NCI-H345 treated with DMSO at 0.1 percent for 48 hours (cell line): ENCODE data around the gene KCNMB2.
A peak's percentile ranks its signal among the peaks of the same experiment; 100 is the strongest.
"Not testable (repeated sequence)": the region's sequence is repeated elsewhere in the genome, so short reads cannot be mapped to it uniquely, and the experiment has no call there.

ENCODE experiments used
- DNase-seq: peaks from one replicate; lab custom pipeline; 2025; ENCODE audit not compliant: unreplicated experiment; lab: John Stamatoyannopoulos, UW

The KCNMB2 gene

GRCh38 chr3:178536211-178537079 is at the start of gene KCNMB2:
KCNMB2 (plus strand) TSS chr3:178536436.
- DNase-seq: peak; percentile 72

- no peak for DNase-seq
Observed at GRCh38 chr3:178486903-178487302, 49.3 kb upstream of the KCNMB2 start.

- DNase-seq: no peak
Observed at GRCh38 chr3:178487752-178488151, 48.5 kb upstream of the KCNMB2 start.

- no peak for DNase-seq
Observed at GRCh38 chr3:178491751-178492150, 44.5 kb upstream of the KCNMB2 start.

GRCh38 chr3:178492491-178492890 is 43.7 kb upstream of the KCNMB2 start:
- DNase-seq: no peak

- DNase-seq: no peak
Observed at GRCh38 chr3:178494386-178494785, 41.9 kb upstream of the KCNMB2 start.

GRCh38 chr3:178496911-178497310 is 39.3 kb upstream of the KCNMB2 start:
- DNase-seq: no peak

DNA sequence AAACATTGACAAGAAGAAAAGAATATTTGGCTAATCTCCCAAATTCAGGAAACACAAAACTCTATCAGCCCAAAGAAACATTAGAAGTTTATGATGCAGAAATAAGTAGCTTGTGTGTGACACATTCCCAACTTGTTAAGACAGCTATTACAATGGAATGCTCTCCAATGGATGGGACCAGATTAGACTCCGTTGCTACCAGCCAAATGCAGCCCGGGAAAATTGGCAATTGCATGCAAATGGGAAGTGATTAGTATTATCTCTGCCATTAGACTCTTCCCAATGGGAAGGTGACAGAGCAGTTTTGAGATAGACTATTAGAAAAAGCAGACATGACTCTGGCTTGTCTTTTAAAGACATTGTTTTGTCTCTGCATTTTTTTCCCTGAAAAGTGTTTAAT is 37.4 kb upstream of the KCNMB2 start:
- no peak for DNase-seq

- DNase-seq: no peak
Observed at GRCh38 chr3:178500631-178501030, 35.6 kb upstream of the KCNMB2 start.

GRCh38 chr3:178504128-178504527 is 32.1 kb upstream of the KCNMB2 start:
- no peak for DNase-seq

GRCh38 chr3:178505832-178506231 is 30.4 kb upstream of the KCNMB2 start:
- no peak for DNase-seq

GRCh38 chr3:178507507-178508442 is 28.5 kb upstream of the KCNMB2 start:
- DNase-seq: no peak

- DNase-seq: no peak
Observed at GRCh38 chr3:178508443-178508825, 27.8 kb upstream of the KCNMB2 start.

GRCh38 chr3:178510496-178510895 is 25.7 kb upstream of the KCNMB2 start:
- DNase-seq: no peak

DNA sequence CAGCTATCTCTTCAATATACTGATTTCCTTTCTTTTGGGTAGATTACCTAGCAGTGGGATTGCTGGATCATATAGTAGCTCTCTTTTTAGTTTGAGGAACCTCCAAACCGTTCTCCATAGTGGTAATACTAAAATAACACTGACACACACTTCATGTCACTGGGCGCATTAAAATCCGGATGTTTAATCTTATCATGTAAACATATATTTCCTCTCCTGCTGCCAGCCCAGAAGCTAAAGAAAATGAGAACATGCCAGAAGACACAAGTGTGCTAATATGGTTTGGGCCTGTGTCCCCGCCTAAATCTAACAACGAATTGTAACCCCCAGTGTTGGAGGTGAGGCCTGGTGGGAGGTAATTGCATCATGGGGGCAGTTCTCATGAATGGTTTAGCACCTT is 23.6 kb upstream of the KCNMB2 start:
- DNase-seq: no peak

GRCh38 chr3:178513546-178514380 is 22.5 kb upstream of the KCNMB2 start:
- DNase-seq: no peak

- DNase-seq: no peak
Observed at GRCh38 chr3:178514401-178514800, 21.8 kb upstream of the KCNMB2 start.

DNA sequence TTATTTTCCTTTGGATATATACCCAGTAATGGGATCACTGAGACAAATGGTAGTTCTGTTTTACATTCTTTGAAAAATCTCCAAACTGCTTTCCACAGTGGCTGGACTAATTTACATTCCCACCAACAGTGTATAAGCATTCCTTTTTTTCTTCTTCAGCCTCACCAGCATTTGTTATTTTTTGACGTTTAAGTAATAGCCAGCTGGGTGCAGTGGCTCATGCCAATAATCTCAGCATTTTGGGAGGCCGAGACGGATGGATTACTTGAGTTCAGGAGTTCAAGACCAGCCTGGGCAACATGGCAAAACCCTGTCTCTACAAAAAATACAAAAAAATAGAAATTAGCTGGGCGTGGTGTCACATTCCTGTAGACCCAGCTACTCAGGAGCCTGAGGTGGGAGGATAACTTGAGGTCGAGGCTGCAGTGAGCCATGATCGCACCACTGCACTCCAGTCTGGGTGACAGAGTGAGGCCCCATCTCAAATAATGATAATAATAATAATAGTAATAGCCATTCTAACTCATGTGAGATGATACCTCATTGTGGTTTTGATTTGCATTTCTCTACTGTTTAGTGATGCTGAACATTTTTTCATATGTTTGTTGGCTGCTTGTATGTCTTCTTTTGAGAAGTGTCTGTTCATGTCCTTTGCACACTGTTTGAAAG is 21.0 kb upstream of the KCNMB2 start:
- not testable (repeated sequence) for DNase-seq

DNA sequence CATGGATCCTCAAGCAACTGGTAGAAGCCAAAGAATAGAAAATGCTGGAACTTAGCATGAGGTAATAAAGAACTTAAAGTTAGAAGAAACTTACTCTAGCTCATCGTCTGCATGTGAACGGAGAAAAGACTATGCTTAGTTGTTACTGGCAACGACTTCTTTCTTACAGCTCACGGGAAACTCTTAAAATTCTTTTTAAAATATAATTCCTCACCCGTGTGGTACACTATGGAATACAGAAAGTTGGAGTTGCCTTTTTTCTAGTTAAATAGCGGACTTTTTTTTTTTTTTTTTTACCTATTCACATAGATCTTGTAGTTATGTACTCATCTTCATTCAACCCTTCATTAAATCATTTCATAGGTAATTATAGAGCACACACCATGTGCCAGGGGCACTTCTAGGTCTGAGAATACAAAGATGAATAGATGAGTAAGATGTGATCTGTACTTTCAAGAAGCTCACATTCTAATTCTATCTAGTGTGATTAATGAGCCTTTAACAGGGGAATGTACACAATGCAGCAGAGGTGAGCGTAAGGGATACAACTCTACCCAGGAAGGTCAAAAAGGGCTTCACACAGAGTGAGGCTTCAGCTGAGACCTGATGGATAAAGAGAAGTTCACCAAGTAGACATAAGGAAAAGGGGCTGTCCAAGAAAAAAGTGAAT is 18.4 kb upstream of the KCNMB2 start:
- no peak for DNase-seq
